ENCODE data around the gene RARB. TPM values are rescaled to one million over a fixed set of nuclear protein-coding genes. Genes with fewer than 3 reads are reported as not detected.

RARB gene
- total RNA-seq, 1 experiment from 2014 or later = not detected

DNA sequence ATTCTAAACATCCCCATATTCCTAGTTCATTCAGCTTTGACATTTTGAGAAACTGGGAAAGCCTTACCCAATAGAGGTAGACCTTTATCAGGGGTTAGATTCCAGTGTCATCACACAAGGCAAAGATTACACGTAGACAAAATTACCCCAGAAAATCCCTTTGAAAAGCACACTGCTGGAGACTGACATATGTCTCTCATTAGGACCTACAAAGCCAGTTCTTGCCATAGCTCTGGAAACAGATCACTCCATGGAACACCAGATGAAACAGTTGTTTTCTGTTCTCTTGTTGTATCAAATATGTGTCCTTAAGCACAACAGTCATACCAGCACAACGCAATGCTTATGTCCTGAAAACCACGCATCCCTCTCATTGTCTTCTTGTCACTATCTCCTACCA, 44.7 kb downstream of the RARB start:
- no peaks in the 10 kb centered on the region for H3K36me3 Mint-ChIP-seq (ENCODE audit: insufficient read depth, unreplicated experiment)
- TF ChIP-seq, protein P1, sequence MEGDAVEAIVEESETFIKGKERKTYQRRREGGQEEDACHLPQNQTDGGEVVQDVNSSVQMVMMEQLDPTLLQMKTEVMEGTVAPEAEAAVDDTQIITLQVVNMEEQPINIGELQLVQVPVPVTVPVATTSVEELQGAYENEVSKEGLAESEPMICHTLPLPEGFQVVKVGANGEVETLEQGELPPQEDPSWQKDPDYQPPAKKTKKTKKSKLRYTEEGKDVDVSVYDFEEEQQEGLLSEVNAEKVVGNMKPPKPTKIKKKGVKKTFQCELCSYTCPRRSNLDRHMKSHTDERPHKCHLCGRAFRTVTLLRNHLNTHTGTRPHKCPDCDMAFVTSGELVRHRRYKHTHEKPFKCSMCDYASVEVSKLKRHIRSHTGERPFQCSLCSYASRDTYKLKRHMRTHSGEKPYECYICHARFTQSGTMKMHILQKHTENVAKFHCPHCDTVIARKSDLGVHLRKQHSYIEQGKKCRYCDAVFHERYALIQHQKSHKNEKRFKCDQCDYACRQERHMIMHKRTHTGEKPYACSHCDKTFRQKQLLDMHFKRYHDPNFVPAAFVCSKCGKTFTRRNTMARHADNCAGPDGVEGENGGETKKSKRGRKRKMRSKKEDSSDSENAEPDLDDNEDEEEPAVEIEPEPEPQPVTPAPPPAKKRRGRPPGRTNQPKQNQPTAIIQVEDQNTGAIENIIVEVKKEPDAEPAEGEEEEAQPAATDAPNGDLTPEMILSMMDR (IDR thresholded peaks at IDR 0.05; ENCODE audit: unreplicated experiment) = no peak
- no peak for DNase-seq (ENCODE audit: unreplicated experiment)
- no peaks in the 10 kb centered on the region for H3K9me3 Mint-ChIP-seq (ENCODE audit: unreplicated experiment)
- no peaks in the 10 kb centered on the region for H3K27me3 Mint-ChIP-seq (ENCODE audit: insufficient read depth, unreplicated experiment)
- H3K4me3 Mint-ChIP-seq (ENCODE audit: unreplicated experiment) = no peak overlapping the region
- intact Hi-C loops (cut with micrococcal nuclease) = no loop called here
- ChIA-PET POLR2A (no interaction called here), CTCF (no interaction called here)
- H3K4me1 Mint-ChIP-seq (ENCODE audit: insufficient read depth, unreplicated experiment) = no peaks in the 10 kb centered on the region
- no peak overlapping the region for H3K27ac Mint-ChIP-seq (ENCODE audit: low read depth, unreplicated experiment)
- no TSS peak for BruUV-seq (replicated peaks)

DNA sequence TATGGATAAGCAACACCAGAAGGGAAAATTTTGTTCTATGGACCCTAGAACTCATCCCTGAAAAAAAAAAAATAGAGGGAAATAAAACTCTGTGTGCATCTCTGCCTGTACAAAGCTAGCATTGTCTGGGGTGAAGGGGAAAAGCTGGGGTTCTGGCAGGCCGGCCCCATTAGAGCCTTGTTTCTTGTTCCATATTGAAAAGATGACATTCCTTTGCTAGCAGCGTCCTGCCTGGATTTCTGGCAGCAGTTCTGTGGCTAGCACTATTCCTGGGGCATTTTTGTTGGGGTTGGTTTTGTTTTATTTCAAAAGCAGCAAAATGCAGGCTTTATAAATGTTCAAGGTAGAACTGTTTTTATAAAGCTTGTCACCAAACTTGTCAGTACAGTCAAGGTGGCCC, 45.2 kb downstream of the RARB start:
- Mint-ChIP-seq H3K27me3 (ENCODE audit: insufficient read depth, unreplicated experiment) (no peaks in the 10 kb centered on the region), H3K9me3 (ENCODE audit: unreplicated experiment) (no peaks in the 10 kb centered on the region), H3K4me3 (ENCODE audit: unreplicated experiment) (no peak overlapping the region), H3K36me3 (ENCODE audit: insufficient read depth, unreplicated experiment) (no peaks in the 10 kb centered on the region), H3K4me1 (ENCODE audit: insufficient read depth, unreplicated experiment) (no peaks in the 10 kb centered on the region), H3K27ac (ENCODE audit: low read depth, unreplicated experiment) (no peak overlapping the region)
- ChIA-PET CTCF (interaction anchor here (0.6 to 0.9 kb wide), 2 partner anchors 31 to 734 kb away, joined by 4 read pairs; no protein-coding TSS in a partner anchor), POLR2A (no interaction called here)
- intact Hi-C loops (cut with micrococcal nuclease) = no loop called here
- TF ChIP-seq, protein P1 (IDR thresholded peaks at IDR 0.05; ENCODE audit: unreplicated experiment) = no peak
- DNase-seq (ENCODE audit: unreplicated experiment) = peak; percentile 10
- BruUV-seq (replicated peaks) = no TSS peak

- ChIA-PET CTCF (interaction anchor here (0.9 kb wide), 1 partner anchor 30 kb away, joined by 4 read pairs; no protein-coding TSS in a partner anchor), POLR2A (no interaction called here)
- TF ChIP-seq, protein P1 (IDR thresholded peaks at IDR 0.05; ENCODE audit: unreplicated experiment) = no peak
- H3K9me3 Mint-ChIP-seq (ENCODE audit: unreplicated experiment) = no peaks in the 10 kb centered on the region
- H3K36me3 Mint-ChIP-seq (ENCODE audit: insufficient read depth, unreplicated experiment) = no peaks in the 10 kb centered on the region
- H3K27ac Mint-ChIP-seq (ENCODE audit: low read depth, unreplicated experiment) = no peak overlapping the region
- H3K4me1 Mint-ChIP-seq (ENCODE audit: insufficient read depth, unreplicated experiment) = no peaks in the 10 kb centered on the region
- no TSS peak for BruUV-seq (replicated peaks)
- no peak overlapping the region for H3K4me3 Mint-ChIP-seq (ENCODE audit: unreplicated experiment)
- intact Hi-C loops (cut with micrococcal nuclease) = no loop called here
- no peaks in the 10 kb centered on the region for H3K27me3 Mint-ChIP-seq (ENCODE audit: insufficient read depth, unreplicated experiment)
- no peak for DNase-seq (ENCODE audit: unreplicated experiment)
These were observed 46.0 kb downstream of the RARB start for GRCh38 chr3:25474052-25474451.

DNA sequence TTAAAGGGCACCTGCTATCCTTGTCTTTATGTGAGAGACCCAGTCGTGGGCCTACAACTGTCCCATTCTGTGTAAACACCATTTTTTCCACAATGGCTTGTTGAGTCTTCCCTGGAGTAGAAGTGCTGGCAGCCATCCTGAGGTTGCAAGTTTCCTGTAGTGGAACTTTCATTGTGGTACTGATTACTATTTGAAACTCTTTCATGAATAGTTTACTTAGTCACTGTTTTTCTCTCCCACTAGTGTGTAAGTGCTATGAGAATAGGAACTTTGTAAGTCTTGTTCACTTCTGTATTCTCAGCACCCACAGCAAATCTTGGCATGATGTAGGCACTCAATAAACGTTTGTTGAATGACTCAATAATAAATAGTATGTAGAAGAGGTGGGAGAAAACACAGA, 48.6 kb downstream of the RARB start:
- DNase-seq (ENCODE audit: unreplicated experiment) = no peak
- H3K4me1 Mint-ChIP-seq (ENCODE audit: insufficient read depth, unreplicated experiment) = peaks cover 4% of the 10 kb centered on the region
- intact Hi-C loops (cut with micrococcal nuclease) = no loop called here
- H3K36me3 Mint-ChIP-seq (ENCODE audit: insufficient read depth, unreplicated experiment) = no peaks in the 10 kb centered on the region
- CTCF ChIA-PET = no interaction called here
- no peak overlapping the region for H3K27ac Mint-ChIP-seq (ENCODE audit: low read depth, unreplicated experiment)
- H3K27me3 Mint-ChIP-seq (ENCODE audit: insufficient read depth, unreplicated experiment) = no peaks in the 10 kb centered on the region
- TF ChIP-seq, protein P1 (IDR thresholded peaks at IDR 0.05; ENCODE audit: unreplicated experiment) = no peak
- POLR2A ChIA-PET = no interaction called here
- H3K4me3 Mint-ChIP-seq (ENCODE audit: unreplicated experiment) = no peak overlapping the region
- BruUV-seq (replicated peaks) = no TSS peak
- no peaks in the 10 kb centered on the region for H3K9me3 Mint-ChIP-seq (ENCODE audit: unreplicated experiment)
